Esophagus muscularis mucosa (tissue), 4 donors: Measurements from ENCODE around the gene ARPIN. TPM values are rescaled to one million over a fixed set of nuclear protein-coding genes. Genes with fewer than 3 reads are reported as not detected.

Experiments
- DNase-seq: peaks from one replicate; pipeline ENCODE4 v3.0.0-alpha.2; 2017; ENCODE audit errors: extremely low spot score
- H3K27ac ChIP-seq, 4 donors: fragments of 200-600 bp; sonication (generic); replicated peaks in 1 of 4; 1 replicate in 3 of 4; 2 replicates in 1 of 4; pipeline ENCODE4 v1.5.1; 2016 to 2019; ENCODE audit warnings: mild to moderate bottlenecking in 1 of 4
- H3K27me3 ChIP-seq, 4 donors: fragments of 200-600 bp; sonication (generic); one replicate each; pipeline versions ENCODE4 v1.5.1 to v1.6.0; 2016 to 2019
- H3K36me3 ChIP-seq, 4 donors: fragments of 200-600 bp; sonication (generic); one replicate each; pipeline ENCODE4 v1.5.1; 2016 to 2019
- H3K4me1 ChIP-seq, 4 donors: fragments of 200-600 bp; sonication (generic); one replicate each; pipeline ENCODE4 v1.5.1; 2016 to 2019
- H3K4me3 ChIP-seq, 4 donors: fragments of 200-600 bp; sonication (generic); 1 replicate in 2 of 4; 2 replicates in 2 of 4; pipeline ENCODE4 v1.5.1; 2016 to 2019; ENCODE audit warnings: mild to moderate bottlenecking in 4 of 4, moderate library complexity in 1 of 4
- H3K9me3 ChIP-seq, 4 donors: fragments of 200-600 bp; sonication (generic); 1 replicate in 3 of 4; 2 replicates in 1 of 4; pipeline ENCODE4 v1.5.1; 2016 to 2019
- CTCF ChIP-seq, 3 experiments: fragments of 200-600 bp in 2 of 3; fragments of 450-650 bp in 1 of 3; sonication (generic) in 2 of 3; IDR thresholded peaks; one replicate each; pipeline ENCODE4 v1.5.1; 2017 to 2019; ENCODE audit warnings: antibody characterized with exemption in 3 of 3, mild to moderate bottlenecking in 2 of 3, moderate library complexity in 1 of 3
- EP300 ChIP-seq: sonication (generic); formaldehyde crosslinking; IDR thresholded peaks from one replicate; pipeline ENCODE4 v1.6.1; 2017; ENCODE audit warnings: antibody characterized with exemption
- POLR2A ChIP-seq: fragments of 450-650 bp; IDR thresholded peaks from one replicate; pipeline ENCODE4 v1.6.1; 2017; ENCODE audit warnings: antibody characterized with exemption, moderate library complexity, mild to moderate bottlenecking, low read depth
- POLR2AphosphoS5 ChIP-seq, 2 donors: sonication (generic); formaldehyde crosslinking; IDR thresholded peaks; one replicate each; pipeline ENCODE4 v1.6.1; 2017; ENCODE audit warnings: antibody characterized with exemption in 2 of 2
- WGBS: methylation state at CpG from one replicate; pipeline ENCODE4 v1.1.5; 2018; 5-methylcytosine and 5-hydroxymethylcytosine counted together
- intact Hi-C: fragments of 100-400 bp; cut with DNase I; formaldehyde crosslinking; loops from one replicate; pipeline ENCODE4 v1.15.1; 2023
- total RNA-seq, 4 donors: library from RNA; depleted of rRNA; stranded (reverse); fragments of >200 nt; gene quantifications; one replicate each; pipeline versions ENCODE4 v1.1.0 to v1.2.1, GENCODE V29; 2016

Gene ARPIN
- total RNA-seq, 4 donors from 2014 or later = 19.9 to 26.6 (median 25.4) TPM

GRCh38 chr15:89899951-89900567 is 12.7 kb downstream of the ARPIN start:
- TF ChIP-seq POLR2A (no peak), CTCF (IDR thresholded peaks at IDR 0.05) (no peak), EP300 (no peak), POLR2AphosphoS5 (IDR thresholded peaks at IDR 0.05) (no peak)
- DNase-seq = no peak
- Histone ChIP-seq H3K27me3 (no peaks in the 10 kb centered on the region), H3K4me1 (no peaks in the 10 kb centered on the region), H3K36me3 (peaks cover 26 to 52% (median 48%) of the 10 kb centered on the region in 4 donors), H3K27ac (no peak overlapping the region), H3K4me3 (no peak overlapping the region), H3K9me3 (no peaks in the 10 kb centered on the region)
- intact Hi-C loops = no loop called here
- WGBS = 94% methylated on average over 3 of the region's 3 CpGs

DNA sequence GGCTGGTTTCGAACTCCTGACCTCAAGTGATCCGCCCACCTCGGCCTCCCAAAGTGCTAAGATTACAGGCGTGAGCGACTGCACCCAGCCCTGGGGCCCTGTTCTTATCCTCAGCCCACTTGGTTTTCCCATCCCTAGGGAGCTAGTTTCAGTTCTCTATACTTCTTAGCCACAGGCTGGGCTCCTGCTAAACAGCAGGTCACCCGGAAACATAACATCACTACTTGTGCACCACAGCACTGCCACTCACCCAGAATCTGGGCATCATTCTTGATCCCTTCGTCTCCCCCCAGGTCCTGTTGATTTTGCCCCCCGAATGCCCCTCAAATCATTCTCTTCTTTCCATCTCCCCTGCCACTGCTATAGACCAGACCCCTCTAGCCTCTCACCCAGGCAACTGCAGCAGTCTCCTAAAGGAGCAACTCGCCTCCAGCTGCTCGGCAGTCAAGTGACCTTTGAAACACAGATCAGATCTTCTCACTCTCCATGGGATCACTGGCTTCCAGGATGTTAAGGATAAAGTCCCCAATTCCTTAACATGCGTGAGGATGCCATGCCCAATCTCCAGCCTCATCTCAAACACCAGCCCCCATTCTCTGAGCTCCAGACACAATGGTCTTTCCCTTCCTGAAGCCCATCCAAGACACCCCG is 13.3 kb downstream of the ARPIN start:
- H3K27ac ChIP-seq = no peak overlapping the region
- H3K9me3 ChIP-seq = no peaks in the 10 kb centered on the region
- 85% methylated on average over 12 of the region's 12 CpGs for WGBS
- H3K4me1 ChIP-seq = peaks cover 0 to 5% (median 2%) of the 10 kb centered on the region in 4 donors
- H3K36me3 ChIP-seq = peaks cover 26 to 48% (median 43%) of the 10 kb centered on the region in 4 donors
- no peaks in the 10 kb centered on the region for H3K27me3 ChIP-seq
- TF ChIP-seq POLR2AphosphoS5 (IDR thresholded peaks at IDR 0.05) (no peak), CTCF (IDR thresholded peaks at IDR 0.05) (no peak), EP300 (no peak), POLR2A (no peak)
- no peak for DNase-seq
- intact Hi-C loops = no loop called here
- H3K4me3 ChIP-seq = no peak overlapping the region

DNA sequence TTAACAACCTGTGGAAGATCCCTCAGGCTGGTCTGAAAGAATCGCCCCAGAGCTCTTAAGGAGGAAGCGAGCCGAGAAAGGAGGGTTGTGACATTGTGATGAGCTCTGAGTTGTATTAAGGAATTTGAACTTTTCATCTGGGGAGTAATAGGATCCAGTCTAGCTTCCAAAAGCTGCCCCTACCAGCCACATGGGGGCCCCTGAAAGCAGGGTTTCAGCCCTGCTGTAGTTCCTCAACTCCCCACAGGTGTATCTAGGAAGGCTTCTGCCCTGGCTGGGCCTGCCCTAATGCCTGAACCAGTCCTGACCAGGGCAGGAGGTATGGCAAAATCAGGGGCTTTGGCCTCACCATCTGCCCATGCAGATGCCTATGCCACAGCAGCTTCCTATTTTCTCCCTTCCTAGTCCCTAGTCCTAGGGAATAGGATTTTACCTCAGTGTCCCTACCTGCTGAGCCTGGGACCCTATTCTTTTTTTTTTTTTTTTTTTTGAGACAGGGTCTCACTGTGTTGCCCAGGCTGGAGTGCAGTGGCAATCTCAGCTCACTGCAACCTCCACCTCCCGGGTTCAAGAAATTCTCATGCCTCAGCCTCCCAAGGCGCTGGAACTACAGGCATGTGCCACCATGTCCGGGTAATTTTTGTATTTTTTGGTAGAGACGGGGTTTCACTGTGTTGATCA is 14.0 kb downstream of the ARPIN start:
- H3K4me3 ChIP-seq = no peak overlapping the region
- H3K4me1 ChIP-seq = peaks cover 0 to 6% (median 3%) of the 10 kb centered on the region in 4 donors
- WGBS = 86% methylated on average over 7 of the region's 7 CpGs
- peaks cover 23 to 41% (median 36%) of the 10 kb centered on the region in 4 donors for H3K36me3 ChIP-seq
- H3K9me3 ChIP-seq = no peaks in the 10 kb centered on the region
- TF ChIP-seq POLR2AphosphoS5 (IDR thresholded peaks at IDR 0.05) = no peak
- TF ChIP-seq CTCF (IDR thresholded peaks at IDR 0.05) = peak; percentile 35 to 52 (median 40)
- TF ChIP-seq EP300 = no peak
- no peak for TF ChIP-seq POLR2A
- intact Hi-C loops = no loop called here
- DNase-seq = no peak
- no peaks in the 10 kb centered on the region for H3K27me3 ChIP-seq
- H3K27ac ChIP-seq = no peak overlapping the region

DNA sequence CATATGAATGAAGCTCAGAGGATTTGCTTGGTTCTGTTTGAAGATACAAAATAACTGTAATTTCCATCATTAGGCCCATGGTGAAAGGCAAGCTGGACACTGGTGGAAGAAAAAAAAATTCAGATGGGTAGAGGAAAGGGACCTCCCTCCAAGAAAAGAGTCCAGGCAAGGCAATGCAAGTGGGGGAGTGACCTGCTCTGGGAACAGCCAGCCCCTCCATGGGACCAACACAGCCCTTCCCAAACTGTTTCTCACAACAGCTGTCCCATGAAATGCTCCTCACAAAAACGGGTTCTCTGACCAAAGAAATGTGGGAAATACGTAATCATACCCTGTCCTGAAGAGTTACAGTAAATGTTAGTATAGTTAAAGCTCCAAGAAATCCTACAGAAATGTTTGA is 14.6 kb downstream of the ARPIN start:
- peaks cover under 1 to 7% (median 4%) of the 10 kb centered on the region in 4 donors for H3K4me1 ChIP-seq
- H3K27ac ChIP-seq = no peak overlapping the region
- H3K36me3 ChIP-seq = peaks cover 17 to 35% (median 30%) of the 10 kb centered on the region in 4 donors
- H3K27me3 ChIP-seq = no peaks in the 10 kb centered on the region
- intact Hi-C loops = no loop called here
- TF ChIP-seq POLR2A (no peak), CTCF (IDR thresholded peaks at IDR 0.05) (no peak), POLR2AphosphoS5 (IDR thresholded peaks at IDR 0.05) (no peak), EP300 (no peak)
- DNase-seq = no peak
- WGBS = 78% methylated on average over 2 of the region's 2 CpGs
- no peaks in the 10 kb centered on the region for H3K9me3 ChIP-seq
- no peak overlapping the region for H3K4me3 ChIP-seq
